Fibroblast of lung (primary cell): Measurements from ENCODE around the gene RBM20. TPM values are rescaled to one million over a fixed set of nuclear protein-coding genes. Genes with fewer than 3 reads are reported as not detected.
A peak's percentile ranks its signal among the peaks of the same experiment; 100 is the strongest.

Experiments used
- DNase-seq, 2 donors: peaks; one replicate each; pipeline versions ENCODE4 v3.0.0 to v3.0.0-alpha.2; 2010; ENCODE audit warnings: low read depth in 2 of 2
- H2AFZ ChIP-seq: 2 replicates; pipeline ENCODE4 v1.5.1; 2012; ENCODE audit warnings: low read length, control low read depth, inconsistent platforms
- H3K27ac ChIP-seq: 2 replicates; pipeline ENCODE4 v1.5.1; 2011; ENCODE audit warnings: low read length, control low read depth; ENCODE audit not compliant: insufficient read depth
- H3K27me3 ChIP-seq: 2 replicates; pipeline ENCODE4 v1.5.1; 2011; ENCODE audit warnings: mild to moderate bottlenecking, low read length; ENCODE audit not compliant: control insufficient read depth, insufficient read depth
- H3K36me3 ChIP-seq: 2 replicates; pipeline ENCODE4 v1.5.1; 2011; ENCODE audit warnings: low read length; ENCODE audit not compliant: control insufficient read depth, insufficient read depth
- H3K4me1 ChIP-seq: 2 replicates; pipeline ENCODE4 v1.5.1; 2011; ENCODE audit warnings: low read length; ENCODE audit not compliant: control insufficient read depth, insufficient read depth; ENCODE audit errors: extremely low read depth
- H3K4me2 ChIP-seq: 2 replicates; pipeline ENCODE4 v1.5.1; 2011; ENCODE audit warnings: low read length, control low read depth; ENCODE audit not compliant: insufficient read depth; ENCODE audit errors: extremely low read depth
- H3K4me3 ChIP-seq, 4 experiments: fragments of 200-600 bp in 1 of 4; sonication (generic) in 1 of 4; replicated peaks in 1 of 4; 2 replicates each; pipeline ENCODE4 v1.5.1; 2011 to 2016; ENCODE audit warnings: low read length in 4 of 4, low read depth in 3 of 4, mild to moderate bottlenecking in 3 of 4, control low read depth in 2 of 4, inconsistent platforms in 1 of 4, mixed read lengths in 1 of 4; ENCODE audit not compliant: insufficient read depth in 1 of 4; ENCODE audit errors: control extremely low read depth in 1 of 4
- H3K79me2 ChIP-seq: 2 replicates; pipeline ENCODE4 v1.5.1; 2012; ENCODE audit warnings: mild to moderate bottlenecking, low read length, inconsistent platforms; ENCODE audit not compliant: control insufficient read depth, insufficient read depth
- H3K9ac ChIP-seq: 2 replicates; pipeline ENCODE4 v1.5.1; 2011; ENCODE audit warnings: mild to moderate bottlenecking, low read length, control low read depth; ENCODE audit not compliant: insufficient read depth
- H3K9me3 ChIP-seq: 2 replicates; pipeline ENCODE4 v1.5.1; 2012; ENCODE audit warnings: low read depth, low read length; ENCODE audit not compliant: control insufficient read depth, insufficient read depth
- H4K20me1 ChIP-seq: 2 replicates; pipeline ENCODE4 v1.5.1; 2011; ENCODE audit warnings: low read length; ENCODE audit not compliant: control insufficient read depth, insufficient read depth; ENCODE audit errors: extremely low read depth
- CTCF ChIP-seq, 2 donors: IDR thresholded peaks in 1 of 2; conservative IDR thresholded peaks in 1 of 2; 1 replicate in 1 of 2; 2 replicates in 1 of 2; pipeline ENCODE4 v1.5.1; 2011 to 2012; ENCODE audit warnings: low read length in 2 of 2, control low read depth in 1 of 2, inconsistent platforms in 1 of 2, low read depth in 1 of 2, mild to moderate bottlenecking in 1 of 2
- EZH2 ChIP-seq: IDR thresholded peaks from 2 replicates; pipeline ENCODE4 v1.5.1; 2012; ENCODE audit warnings: low read length, control low read depth, mild to moderate bottlenecking; ENCODE audit errors: missing control alignments
- polyA plus RNA-seq, 2 donors: library from polyadenylated mRNA; depleted of rRNA in 1 of 2; stranded (reverse) in 1 of 2; unstranded in 1 of 2; fragments of >200 nt; gene quantifications; 2 replicates each; pipeline ENCODE4 v1.2.1, GENCODE V29; 2011 to 2012; ENCODE audit warnings: missing spikeins in 1 of 2
- total RNA-seq: library from RNA; depleted of rRNA; stranded (reverse); fragments of >200 nt; gene quantifications from 2 replicates; pipeline ENCODE4 v1.2.1, GENCODE V29; 2014

Gene RBM20
- total and polyA plus RNA-seq, 2 donors (not counting 1 experiment from before 2014, with no cell fraction given): under 0.01 to 0.05 TPM

GRCh38 chr10:110650265-110650668, 6.1 kb downstream of the RBM20 start:
- H3K9ac ChIP-seq: no peak overlapping the region
- peaks cover 7% of the 10 kb centered on the region for H3K27me3 ChIP-seq
- H3K36me3 ChIP-seq: no peaks in the 10 kb centered on the region
- no peaks in the 10 kb centered on the region for H3K4me1 ChIP-seq
- H3K4me2 ChIP-seq: no peak overlapping the region
- H2AFZ ChIP-seq: no peak overlapping the region
- no peak for DNase-seq
- H3K9me3 ChIP-seq: no peaks in the 10 kb centered on the region
- H3K27ac ChIP-seq: no peak overlapping the region
- no peak overlapping the region for H3K4me3 ChIP-seq
- no peaks in the 10 kb centered on the region for H4K20me1 ChIP-seq
- no peaks in the 10 kb centered on the region for H3K79me2 ChIP-seq
- TF ChIP-seq CTCF (conservative IDR thresholded peaks at IDR 0.05 in 1 of 2, IDR thresholded peaks at IDR 0.05 in 1 of 2; ENCODE audit: low read depth in 1 of 2, low read length in 2 of 2) (no peak), EZH2 (peak; percentile 38)

GRCh38 chr10:110651044-110651958, 7.2 kb downstream of the RBM20 start:
- H3K27me3 ChIP-seq: peaks cover 4% of the 10 kb centered on the region
- no peaks in the 10 kb centered on the region for H3K4me1 ChIP-seq
- no peak overlapping the region for H3K27ac ChIP-seq
- no peaks in the 10 kb centered on the region for H4K20me1 ChIP-seq
- H3K9ac ChIP-seq: no peak overlapping the region
- no peaks in the 10 kb centered on the region for H3K9me3 ChIP-seq
- TF ChIP-seq CTCF (conservative IDR thresholded peaks at IDR 0.05 in 1 of 2, IDR thresholded peaks at IDR 0.05 in 1 of 2; ENCODE audit: low read depth in 1 of 2, low read length in 2 of 2) (peak in 1 of 2 donors; percentile 8), EZH2 (no peak)
- DNase-seq: peak; percentile 84 to 91
- H3K79me2 ChIP-seq: no peaks in the 10 kb centered on the region
- H3K4me3 ChIP-seq: peak overlapping the region in 2 of 4 experiments; percentile 21 to 40
- peak overlapping the region; percentile 70 for H3K4me2 ChIP-seq
- H3K36me3 ChIP-seq: no peaks in the 10 kb centered on the region
- peak overlapping the region; percentile 39 for H2AFZ ChIP-seq

GRCh38 chr10:110652475-110653118, 8.5 kb downstream of the RBM20 start:
- DNase-seq: no peak
- Histone ChIP-seq H3K27me3 (no peaks in the 10 kb centered on the region), H3K4me3 (no peak overlapping the region), H3K4me2 (no peak overlapping the region), H2AFZ (no peak overlapping the region), H3K79me2 (no peaks in the 10 kb centered on the region), H3K9me3 (no peaks in the 10 kb centered on the region), H3K36me3 (no peaks in the 10 kb centered on the region), H4K20me1 (no peaks in the 10 kb centered on the region), H3K4me1 (no peaks in the 10 kb centered on the region), H3K9ac (no peak overlapping the region), H3K27ac (no peak overlapping the region)
- TF ChIP-seq CTCF (conservative IDR thresholded peaks at IDR 0.05 in 1 of 2, IDR thresholded peaks at IDR 0.05 in 1 of 2; ENCODE audit: low read depth in 1 of 2, low read length in 2 of 2): no peak
- TF ChIP-seq EZH2: no peak
